Keratinocyte (primary cell): ENCODE measurements around the gene UVSSA. TPM values are rescaled to one million over a fixed set of nuclear protein-coding genes. Genes with fewer than 3 reads are reported as not detected.

ENCODE experiments used
- DNase-seq: peaks from one replicate; pipeline ENCODE4 v3.0.0-alpha.2; 2011; ENCODE audit warnings: low read depth, missing footprints, low spot score
- FAIRE-seq: peaks from 2 replicates; lab custom pipeline; 2011; peaks lifted over from hg19 to GRCh38; lab: Jason Lieb, UNC
- H2AFZ ChIP-seq: 2 replicates; pipeline ENCODE4 v1.6.0; 2012; ENCODE audit warnings: low read length, control low read depth, inconsistent platforms; ENCODE audit not compliant: control insufficient read depth
- H3K27ac ChIP-seq: 2 replicates; pipeline ENCODE4 v1.5.1; 2011; ENCODE audit warnings: low read length; ENCODE audit not compliant: control insufficient read depth, insufficient read depth
- H3K27me3 ChIP-seq: 3 replicates; pipeline ENCODE4 v1.6.0; 2011; ENCODE audit warnings: low read length; ENCODE audit not compliant: control insufficient read depth, insufficient read depth; ENCODE audit errors: extremely low read depth
- H3K36me3 ChIP-seq, 2 experiments: 2 replicates in 1 of 2; 3 replicates in 1 of 2; pipeline ENCODE4 v1.5.1; 2011; ENCODE audit warnings: low read length in 2 of 2, mild to moderate bottlenecking in 1 of 2; ENCODE audit not compliant: control insufficient read depth in 2 of 2, insufficient read depth in 2 of 2; ENCODE audit errors: extremely low read depth in 1 of 2
- H3K4me1 ChIP-seq: 3 replicates; pipeline ENCODE4 v1.5.1; 2011; ENCODE audit warnings: low read length; ENCODE audit not compliant: control insufficient read depth, insufficient read depth; ENCODE audit errors: extremely low read depth
- H3K4me2 ChIP-seq: 3 replicates; pipeline ENCODE4 v1.6.0; 2011; ENCODE audit warnings: low read depth, low read length; ENCODE audit not compliant: control insufficient read depth, insufficient read depth; ENCODE audit errors: extremely low read depth
- H3K4me3 ChIP-seq, 3 experiments: fragments of 200-600 bp in 1 of 3; sonication (generic) in 1 of 3; 2 replicates in 2 of 3; 3 replicates in 1 of 3; pipeline ENCODE4 v1.5.1; 2011 to 2016; ENCODE audit warnings: low read length in 3 of 3, mild to moderate bottlenecking in 3 of 3, control low read depth in 2 of 3, inconsistent platforms in 1 of 3, low read depth in 1 of 3, mixed read lengths in 1 of 3, mixed run types in 1 of 3, moderate library complexity in 1 of 3; ENCODE audit not compliant: control insufficient read depth in 2 of 3, insufficient read depth in 2 of 3; ENCODE audit errors: extremely low read depth in 1 of 3
- H3K79me2 ChIP-seq: 2 replicates; pipeline ENCODE4 v1.6.0; 2012; ENCODE audit warnings: low read length; ENCODE audit not compliant: control insufficient read depth, insufficient read depth
- H3K9ac ChIP-seq: 3 replicates; pipeline ENCODE4 v1.6.0; 2011; ENCODE audit warnings: low read length; ENCODE audit not compliant: control insufficient read depth, insufficient read depth; ENCODE audit errors: extremely low read depth
- H3K9me1 ChIP-seq: 3 replicates; pipeline ENCODE4 v1.6.0; 2011; ENCODE audit warnings: low read length; ENCODE audit not compliant: control insufficient read depth, insufficient read depth; ENCODE audit errors: extremely low read depth
- H3K9me3 ChIP-seq: 2 replicates; pipeline ENCODE4 v1.5.1; 2012; ENCODE audit warnings: low read depth, low read length; ENCODE audit not compliant: control insufficient read depth
- H4K20me1 ChIP-seq: 3 replicates; pipeline ENCODE4 v1.6.0; 2011; ENCODE audit warnings: low read length; ENCODE audit not compliant: control insufficient read depth, insufficient read depth; ENCODE audit errors: extremely low read depth
- EZH2 ChIP-seq: IDR thresholded peaks from one replicate; pipeline ENCODE4 v1.6.1; 2012; ENCODE audit warnings: inconsistent platforms, mild to moderate bottlenecking, low read length, moderate library complexity
- dilution Hi-C: fragments of 300-500 bp; cut with MboI; formaldehyde crosslinking; loops from one replicate; pipeline ENCODE4 v1.7.0; 2020; ENCODE audit warnings: low sequenced_read_pairs; ENCODE audit not compliant: extremely low pct_ligation_motif_present
- polyA plus RNA-seq, 5 experiments: library from polyadenylated mRNA; depleted of rRNA in 3 of 5; stranded (reverse) in 3 of 5; stranded (forward) in 1 of 5; unstranded in 1 of 5; fragments of >200 nt; gene quantifications; 1 replicate in 1 of 5; 2 replicates in 3 of 5; 3 replicates in 1 of 5; pipeline versions ENCODE4 v1.2.1 to v1.2.3, GENCODE V29; 2011 to 2012; ENCODE audit warnings: missing spikeins in 2 of 5, low read depth in 1 of 5, low replicate concordance in 1 of 5
- TF ChIP-seq, protein P1 (sequence below), 3 experiments: IDR thresholded peaks in 1 of 3; conservative IDR thresholded peaks in 1 of 3; optimal IDR thresholded peaks in 1 of 3; 2 replicates in 2 of 3; 3 replicates in 1 of 3; pipeline versions ENCODE3 to v1.5.1; 2011; ENCODE audit warnings: low read length in 3 of 3, mild to moderate bottlenecking in 3 of 3, moderate library complexity in 2 of 3, control low read depth in 1 of 3, inconsistent platforms in 1 of 3; ENCODE audit not compliant: insufficient read depth in 2 of 3; ENCODE audit errors: extremely low read depth in 1 of 3

Gene UVSSA
- polyA plus RNA-seq, 1 donor (not counting 4 experiments of a cell fraction or from before 2014, with no cell fraction given) = 4.7 TPM

DNA sequence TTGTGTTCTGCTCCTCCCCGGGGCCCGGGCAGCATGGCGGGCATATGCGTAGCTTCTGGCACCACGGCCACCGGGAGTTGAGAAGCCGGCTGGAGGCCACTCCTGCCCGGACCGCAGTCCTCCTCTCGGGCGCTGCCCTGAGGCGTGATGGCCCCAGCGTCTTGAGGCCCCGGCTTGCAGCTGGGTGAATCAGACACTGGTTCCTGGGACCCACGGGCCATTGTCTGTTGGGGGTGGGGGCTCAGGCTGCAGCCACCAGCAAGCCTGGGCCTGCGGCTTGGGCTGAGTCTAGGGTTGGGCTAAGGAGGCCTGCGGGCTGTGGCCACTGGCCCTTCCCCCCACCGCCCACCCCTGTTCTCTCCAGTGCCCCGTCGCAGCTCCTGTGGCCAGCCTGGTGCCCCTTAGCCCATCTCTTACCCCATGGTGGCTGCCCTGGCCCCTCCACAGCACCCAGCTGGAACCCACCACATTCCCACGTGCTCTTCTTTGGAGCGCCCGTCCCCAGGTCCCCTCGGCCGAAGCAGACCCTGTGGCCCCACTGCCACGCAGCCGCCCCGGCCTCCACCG lies 6.7 kb upstream of the UVSSA start:
- H3K27me3 ChIP-seq = no peaks in the 10 kb centered on the region
- H3K9ac ChIP-seq = no peak overlapping the region
- no peak overlapping the region for H3K4me2 ChIP-seq
- H3K9me3 ChIP-seq = peaks cover 9% of the 10 kb centered on the region
- H3K79me2 ChIP-seq = no peaks in the 10 kb centered on the region
- no peaks in the 10 kb centered on the region for H3K9me1 ChIP-seq
- FAIRE-seq (no peak), DNase-seq (no peak)
- no peak overlapping the region for H3K27ac ChIP-seq
- no peak for TF ChIP-seq EZH2
- TF ChIP-seq, protein P1, sequence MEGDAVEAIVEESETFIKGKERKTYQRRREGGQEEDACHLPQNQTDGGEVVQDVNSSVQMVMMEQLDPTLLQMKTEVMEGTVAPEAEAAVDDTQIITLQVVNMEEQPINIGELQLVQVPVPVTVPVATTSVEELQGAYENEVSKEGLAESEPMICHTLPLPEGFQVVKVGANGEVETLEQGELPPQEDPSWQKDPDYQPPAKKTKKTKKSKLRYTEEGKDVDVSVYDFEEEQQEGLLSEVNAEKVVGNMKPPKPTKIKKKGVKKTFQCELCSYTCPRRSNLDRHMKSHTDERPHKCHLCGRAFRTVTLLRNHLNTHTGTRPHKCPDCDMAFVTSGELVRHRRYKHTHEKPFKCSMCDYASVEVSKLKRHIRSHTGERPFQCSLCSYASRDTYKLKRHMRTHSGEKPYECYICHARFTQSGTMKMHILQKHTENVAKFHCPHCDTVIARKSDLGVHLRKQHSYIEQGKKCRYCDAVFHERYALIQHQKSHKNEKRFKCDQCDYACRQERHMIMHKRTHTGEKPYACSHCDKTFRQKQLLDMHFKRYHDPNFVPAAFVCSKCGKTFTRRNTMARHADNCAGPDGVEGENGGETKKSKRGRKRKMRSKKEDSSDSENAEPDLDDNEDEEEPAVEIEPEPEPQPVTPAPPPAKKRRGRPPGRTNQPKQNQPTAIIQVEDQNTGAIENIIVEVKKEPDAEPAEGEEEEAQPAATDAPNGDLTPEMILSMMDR (optimal IDR thresholded peaks at IDR 0.05 in 1 of 3, IDR thresholded peaks at IDR 0.05 in 1 of 3, conservative IDR thresholded peaks at IDR 0.05 in 1 of 3; ENCODE audit: extremely low read depth in 1 of 3, insufficient read depth in 2 of 3, low read length in 3 of 3) = no peak
- dilution Hi-C loops = no loop called here
- H3K4me1 ChIP-seq = no peaks in the 10 kb centered on the region
- no peaks in the 10 kb centered on the region for H4K20me1 ChIP-seq
- H2AFZ ChIP-seq = no peak overlapping the region
- H3K36me3 ChIP-seq = peaks cover 45 to 47% of the 10 kb centered on the region in 2 experiments
- no peak overlapping the region for H3K4me3 ChIP-seq

DNA sequence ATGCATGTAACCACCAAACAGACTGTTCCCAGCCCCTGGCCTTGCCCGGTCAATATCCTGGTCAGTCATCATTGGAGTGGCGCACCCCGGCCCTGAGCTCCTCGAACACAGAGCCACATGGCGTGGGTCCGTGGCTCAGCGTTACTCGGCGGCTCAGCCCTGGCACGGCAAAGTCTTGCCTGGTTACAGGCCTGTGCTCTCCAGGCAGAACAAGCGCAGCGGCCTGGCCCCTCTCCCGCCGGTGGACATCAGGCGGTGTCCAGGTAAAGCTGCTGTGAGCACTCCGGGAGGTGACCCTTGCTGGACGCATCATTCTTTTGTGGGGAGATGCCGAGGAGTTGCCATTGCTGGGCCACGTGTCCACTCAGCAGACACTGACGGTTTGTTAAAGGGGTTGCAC lies 6.1 kb upstream of the UVSSA start:
- H3K36me3 ChIP-seq = peaks cover 45 to 47% of the 10 kb centered on the region in 2 experiments
- dilution Hi-C loops = no loop called here

More for the DNA sequence above, 6.1 kb upstream of the UVSSA start:
- Histone ChIP-seq H3K9me1 (no peaks in the 10 kb centered on the region), H3K4me3 (no peak overlapping the region), H3K27ac (no peak overlapping the region), H2AFZ (no peak overlapping the region), H3K9me3 (peaks cover 9% of the 10 kb centered on the region), H4K20me1 (no peaks in the 10 kb centered on the region), H3K9ac (no peak overlapping the region), H3K4me1 (no peaks in the 10 kb centered on the region), H3K27me3 (no peaks in the 10 kb centered on the region), H3K4me2 (no peak overlapping the region), H3K79me2 (peaks cover 2% of the 10 kb centered on the region)
- DNase-seq (no peak), FAIRE-seq (no peak)
- no peak for TF ChIP-seq EZH2
- TF ChIP-seq, protein P1 (optimal IDR thresholded peaks at IDR 0.05 in 1 of 3, IDR thresholded peaks at IDR 0.05 in 1 of 3, conservative IDR thresholded peaks at IDR 0.05 in 1 of 3; ENCODE audit: extremely low read depth in 1 of 3, insufficient read depth in 2 of 3, low read length in 3 of 3) = no peak
